Measurements from ENCODE around the gene RASIP1. TPM values are rescaled to one million over a fixed set of nuclear protein-coding genes. Genes with fewer than 3 reads are reported as not detected.

The RASIP1 gene
- total RNA-seq, 1 donor from 2014 or later = 85.9 TPM

- peak overlapping the region; percentile 55 to 77 for H3K4me3 ChIP-seq
- intact Hi-C loops (cut with DNase I) = loop anchor here (2.0 to 5.0 kb wide), 3 partner anchors 19 to 92 kb away; partner anchors contain the start of gene CA11
- H3K4me1 ChIP-seq = peaks cover 5 to 9% of the 10 kb centered on the region in 2 donors
- no peak for TF ChIP-seq CTCF (IDR thresholded peaks at IDR 0.05)
- peak overlapping the region; percentile 24 to 39 for H3K27ac ChIP-seq
- H3K27me3 ChIP-seq = no peaks in the 10 kb centered on the region
- H3K9me3 ChIP-seq = no peaks in the 10 kb centered on the region
- no peak for DNase-seq (ENCODE audit: low spot score in 2 of 2)
- no peaks in the 10 kb centered on the region for H3K36me3 ChIP-seq
Measured at GRCh38 chr19:48739404-48740163, 826 bp downstream of the RASIP1 start.

GRCh38 chr19:48738557-48739403 lies 1.6 kb downstream of the RASIP1 start:
- Histone ChIP-seq H3K27me3 (no peaks in the 10 kb centered on the region), H3K36me3 (no peaks in the 10 kb centered on the region), H3K9me3 (no peaks in the 10 kb centered on the region), H3K4me1 (peaks cover 5 to 9% of the 10 kb centered on the region in 2 donors), H3K27ac (peak overlapping the region in 1 of 2 donors; percentile 24), H3K4me3 (peak overlapping the region; percentile 55 to 77)
- peak; percentile 53 to 91 for DNase-seq (ENCODE audit: low spot score in 2 of 2)
- peak in 2 of 3 experiments; percentile 11 to 62 for TF ChIP-seq CTCF (IDR thresholded peaks at IDR 0.05)
- intact Hi-C loops (cut with DNase I) = loop anchor here (1.0 to 5.0 kb wide), 4 partner anchors 18 to 91 kb away; partner anchors contain the start of gene CA11

DNA sequence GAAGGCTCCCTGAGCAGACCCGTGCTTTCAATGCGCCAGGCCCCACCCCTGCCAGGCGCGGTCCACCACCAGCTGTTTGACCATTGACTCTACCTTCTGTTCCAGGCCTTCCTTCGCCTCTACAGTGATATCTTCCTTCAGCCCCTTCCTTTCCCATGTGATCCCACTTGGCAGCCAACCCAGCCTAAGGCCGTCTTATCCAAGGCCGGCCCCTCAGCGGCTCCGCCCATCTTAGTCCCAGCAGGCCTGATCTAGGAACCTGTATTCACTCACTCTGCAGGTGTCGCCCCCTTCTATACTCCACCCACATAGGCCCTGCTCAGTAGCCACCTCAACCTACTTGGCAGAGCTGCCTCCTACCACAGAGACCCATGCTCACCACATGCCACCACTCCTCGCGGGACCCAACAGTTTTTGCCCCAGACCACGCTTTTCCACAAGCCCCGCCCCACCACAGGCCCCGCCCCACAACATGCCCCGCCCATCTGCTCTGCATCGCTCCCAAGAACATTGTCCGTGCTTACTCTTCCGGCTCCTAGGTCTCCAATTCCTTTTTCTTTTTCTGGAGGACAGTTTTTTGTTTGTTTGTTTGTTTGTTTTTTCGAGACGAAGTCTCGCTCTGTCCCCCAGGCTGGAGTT lies 2.9 kb downstream of the RASIP1 start:
- no peak overlapping the region for H3K27ac ChIP-seq
- no peaks in the 10 kb centered on the region for H3K36me3 ChIP-seq
- DNase-seq (ENCODE audit: low spot score in 2 of 2) = no peak
- intact Hi-C loops (cut with DNase I) = loop anchor here (5.0 kb wide), 1 partner anchor 90 kb away; the partner anchor contains the start of gene CA11
- no peaks in the 10 kb centered on the region for H3K9me3 ChIP-seq
- peaks cover 5 to 9% of the 10 kb centered on the region in 2 donors for H3K4me1 ChIP-seq
- H3K27me3 ChIP-seq = no peaks in the 10 kb centered on the region
- no peak overlapping the region for H3K4me3 ChIP-seq
- no peak for TF ChIP-seq CTCF (IDR thresholded peaks at IDR 0.05)

- TF ChIP-seq CTCF (IDR thresholded peaks at IDR 0.05) = no peak
- intact Hi-C loops (cut with DNase I) = loop anchor here (5.0 kb wide), 1 partner anchor 88 kb away; the partner anchor contains the start of gene CA11
Measured at GRCh38 chr19:48735031-48735615, 5.3 kb downstream of the RASIP1 start.

DNA sequence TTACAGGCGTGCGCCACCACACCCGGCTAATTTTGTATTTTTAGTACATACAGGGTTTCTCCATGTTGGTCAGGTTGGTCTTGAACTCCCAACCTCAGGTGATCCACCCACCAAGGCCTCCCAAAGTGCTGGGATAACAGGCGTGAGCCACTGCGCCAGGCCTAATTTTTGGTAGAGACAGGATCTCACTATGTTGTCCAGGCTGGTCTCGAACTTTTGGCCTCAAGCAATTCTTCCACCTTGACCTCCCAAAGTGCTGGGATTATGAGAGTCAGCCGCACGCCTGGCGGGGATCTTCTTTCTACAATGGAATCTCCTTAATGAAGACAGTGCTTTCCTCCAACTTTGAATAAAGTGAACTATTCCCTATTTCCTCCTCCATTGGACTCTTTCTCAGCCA lies 5.8 kb downstream of the RASIP1 start:
- no peak overlapping the region for H3K27ac ChIP-seq
- no peaks in the 10 kb centered on the region for H3K9me3 ChIP-seq
- no peak overlapping the region for H3K4me3 ChIP-seq
- DNase-seq (ENCODE audit: low spot score in 2 of 2) = no peak
- no peaks in the 10 kb centered on the region for H3K36me3 ChIP-seq
- peaks cover 5 to 9% of the 10 kb centered on the region in 2 donors for H3K4me1 ChIP-seq
- no peak for TF ChIP-seq CTCF (IDR thresholded peaks at IDR 0.05)
- intact Hi-C loops (cut with DNase I) = loop anchor here (5.0 kb wide), 1 partner anchor 87 kb away; the partner anchor contains the start of gene CA11
- H3K27me3 ChIP-seq = no peaks in the 10 kb centered on the region

More at GRCh38 chr19:48735031-48735615, 5.3 kb downstream of the RASIP1 start:
- H3K4me3 ChIP-seq = no peak overlapping the region
- no peaks in the 10 kb centered on the region for H3K9me3 ChIP-seq
- H3K27me3 ChIP-seq = no peaks in the 10 kb centered on the region
- no peak overlapping the region for H3K27ac ChIP-seq
- H3K36me3 ChIP-seq = no peaks in the 10 kb centered on the region
- peaks cover 5 to 9% of the 10 kb centered on the region in 2 donors for H3K4me1 ChIP-seq
- DNase-seq (ENCODE audit: low spot score in 2 of 2) = no peak

Data from ascending aorta (tissue), 2 donors.